ENCODE measurements around the gene TARBP1.
"Not testable (repeated sequence)": the region's sequence is repeated elsewhere in the genome, so short reads cannot be mapped to it uniquely, and the experiment has no call there.

TARBP1 gene

GRCh38 chr1:234505769-234506102 lies 26.8 kb upstream of the TARBP1 start:
- DNase-seq: no peak

GRCh38 chr1:234504969-234505768 lies 26.2 kb upstream of the TARBP1 start:
- no peak for DNase-seq

- DNase-seq: not testable (repeated sequence)
These were observed 25.3 kb upstream of the TARBP1 start for GRCh38 chr1:234504251-234504650.

DNA sequence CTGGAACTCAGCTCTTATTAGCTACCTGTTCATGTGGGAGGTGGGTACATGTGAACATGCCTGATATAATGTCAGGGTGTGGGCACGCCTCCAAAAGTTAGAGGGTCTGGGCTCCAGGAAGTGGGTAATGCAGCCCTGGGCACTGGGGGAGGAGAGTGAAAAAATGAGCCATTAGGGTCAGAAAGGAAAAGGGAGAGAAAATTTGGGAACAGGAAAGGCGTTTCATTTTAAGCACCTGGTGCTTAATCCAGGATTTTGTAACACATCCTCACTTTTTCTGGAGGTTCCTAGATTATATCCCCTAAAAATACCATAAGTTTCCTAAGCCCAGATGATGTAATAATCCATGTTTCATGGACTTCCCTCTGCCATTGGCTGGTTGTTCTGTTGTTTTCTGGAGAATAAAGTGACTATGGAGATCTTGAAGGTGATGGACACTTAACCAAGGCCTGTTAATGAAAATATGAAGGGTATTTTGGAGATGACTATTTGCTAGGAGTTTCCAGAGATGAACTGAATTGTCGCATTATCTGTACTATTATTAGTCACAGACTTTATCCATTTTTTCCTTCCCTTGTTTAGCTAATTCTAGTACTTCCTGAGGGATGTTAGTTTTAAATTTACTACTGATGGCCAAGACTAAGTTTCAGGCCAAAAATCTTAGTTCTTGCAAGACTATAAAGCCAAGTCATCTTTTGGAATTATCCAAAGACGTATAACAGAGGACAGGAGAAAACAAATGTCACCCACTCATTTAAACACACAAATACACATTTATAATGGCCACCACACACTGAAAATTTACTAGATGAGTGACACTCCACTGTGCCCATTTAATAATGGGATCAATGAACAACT lies 24.4 kb upstream of the TARBP1 start:
- no peak for DNase-seq

- DNase-seq: no peak
These were observed 23.8 kb upstream of the TARBP1 start for GRCh38 chr1:234502785-234503184.

DNA sequence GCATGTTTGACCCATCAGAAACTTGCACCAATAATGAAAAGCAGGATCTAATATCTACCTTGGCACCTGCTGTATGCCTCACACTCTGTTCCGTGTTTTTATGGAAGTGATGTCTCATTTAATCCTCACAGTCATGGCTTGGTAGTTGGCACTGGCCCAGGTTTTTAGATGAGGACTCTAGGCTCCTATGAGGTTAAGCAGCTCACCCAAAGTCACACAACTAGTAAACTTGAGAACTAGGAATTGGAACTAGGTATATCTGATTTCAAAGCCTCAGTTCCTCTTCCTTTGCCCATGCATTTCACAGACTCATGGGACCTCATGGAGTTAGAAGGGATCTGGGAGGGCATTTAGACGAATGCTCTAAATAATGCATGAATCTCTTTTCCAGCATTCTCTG lies 21.3 kb upstream of the TARBP1 start:
- DNase-seq: no peak

DNA sequence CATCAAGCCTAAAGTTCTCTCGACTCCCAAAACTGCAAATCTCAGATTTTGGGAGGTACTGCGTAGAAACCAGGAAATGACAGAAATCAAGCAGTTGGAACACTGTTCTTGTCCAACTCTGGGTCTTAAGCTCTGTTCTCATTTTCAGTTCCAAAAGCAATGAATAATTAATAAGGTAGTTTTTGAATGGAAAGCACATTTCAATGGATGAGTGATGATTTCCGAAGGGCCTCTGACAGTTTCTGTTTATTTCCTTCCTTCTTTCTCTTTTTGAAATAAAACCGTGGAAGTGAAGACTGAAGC lies 20.9 kb upstream of the TARBP1 start:
- DNase-seq: no peak

DNA sequence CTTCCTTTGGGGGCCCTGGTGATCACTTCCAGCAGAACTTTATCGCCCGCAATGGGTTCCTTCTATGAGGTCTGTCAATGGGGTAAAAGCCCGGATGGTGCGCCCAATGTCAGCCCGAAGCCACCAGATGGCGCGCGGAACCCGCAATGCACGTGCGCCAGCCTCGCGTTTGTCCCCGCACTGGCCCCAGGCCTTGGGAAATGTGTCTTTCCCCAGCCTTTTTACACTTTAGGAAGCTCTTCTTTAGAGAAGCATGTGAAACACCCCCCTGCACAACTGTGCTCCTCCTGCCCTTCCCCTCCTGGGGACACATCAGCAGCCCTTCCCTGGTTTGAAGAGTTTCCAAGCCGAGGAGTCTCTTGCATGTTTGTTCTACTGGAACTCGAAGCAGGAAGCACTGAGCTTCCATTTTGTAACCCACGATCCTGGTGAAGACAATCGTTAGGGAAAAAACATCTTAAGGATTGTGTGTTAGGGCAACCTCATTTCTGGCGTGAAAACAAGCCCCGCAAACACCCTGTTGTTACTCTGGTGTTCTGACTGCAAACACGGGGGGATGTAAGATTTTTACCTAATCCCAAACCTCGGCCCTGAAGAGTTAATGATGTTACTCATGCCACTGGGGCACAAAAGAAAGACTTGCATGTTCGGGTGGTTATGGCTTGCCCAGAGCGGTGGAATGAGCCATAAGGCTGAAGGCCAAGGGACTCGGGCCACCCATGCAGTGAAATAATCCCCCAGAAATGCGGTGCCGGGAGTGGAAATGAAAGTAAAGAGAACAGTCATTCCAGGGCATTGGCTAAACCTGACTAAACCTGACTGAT lies 20.4 kb upstream of the TARBP1 start:
- DNase-seq: peak; percentile 85

DNA sequence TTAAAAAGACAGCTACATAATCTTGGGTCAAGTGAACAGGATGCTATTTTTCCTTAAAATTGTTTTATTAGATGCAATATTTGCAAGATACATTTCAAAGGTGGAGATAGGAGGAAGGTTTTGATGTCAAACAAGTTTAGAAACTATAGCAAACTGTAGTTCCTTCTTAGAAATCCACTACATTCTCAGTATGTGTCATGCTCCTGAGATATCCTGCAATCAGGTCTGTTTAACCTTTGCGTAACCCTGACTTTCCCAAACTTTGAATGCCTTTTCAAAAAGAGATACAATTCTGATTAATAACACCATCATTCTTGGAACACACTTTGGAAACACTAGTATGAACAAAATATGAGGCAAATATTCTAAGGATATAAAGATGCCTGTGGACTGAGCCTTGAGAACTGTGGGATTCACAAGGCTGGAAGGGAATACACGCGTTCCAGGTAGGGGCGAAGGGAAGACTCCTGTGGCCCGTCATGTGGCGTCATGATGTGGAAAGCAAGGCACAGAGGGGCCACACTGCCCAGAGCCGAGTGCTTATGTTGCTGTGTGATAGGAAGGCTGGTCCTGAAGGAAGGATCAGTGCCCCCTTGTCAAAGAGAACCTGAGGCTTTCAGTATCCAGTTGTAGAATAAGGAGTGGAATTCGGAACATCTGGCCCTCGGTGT lies 19.6 kb upstream of the TARBP1 start:
- DNase-seq: no peak

DNA sequence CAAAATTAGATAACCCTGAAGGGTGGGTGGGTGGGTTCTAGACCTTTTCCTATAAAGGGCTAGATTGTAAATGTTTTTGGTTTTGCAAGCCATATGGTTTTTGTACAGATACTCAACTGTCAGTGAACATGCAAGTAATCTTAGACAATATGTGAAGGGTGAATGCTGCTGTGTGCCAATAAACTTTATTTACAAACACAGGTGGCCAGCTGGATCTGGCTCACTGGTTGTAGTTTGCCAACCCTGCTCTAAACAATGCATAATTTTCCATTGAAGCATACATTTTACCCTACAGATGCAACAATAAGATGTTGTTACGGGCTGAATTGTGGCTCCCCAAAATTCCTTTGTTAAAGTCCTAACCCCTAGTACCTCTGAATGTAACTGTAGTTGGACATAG lies 18.6 kb upstream of the TARBP1 start:
- no peak for DNase-seq

- no peak for DNase-seq
These were observed 16.4 kb upstream of the TARBP1 start for GRCh38 chr1:234495231-234495990.

- no peak for DNase-seq
These were observed 15.1 kb upstream of the TARBP1 start for GRCh38 chr1:234494049-234494448.

DNA sequence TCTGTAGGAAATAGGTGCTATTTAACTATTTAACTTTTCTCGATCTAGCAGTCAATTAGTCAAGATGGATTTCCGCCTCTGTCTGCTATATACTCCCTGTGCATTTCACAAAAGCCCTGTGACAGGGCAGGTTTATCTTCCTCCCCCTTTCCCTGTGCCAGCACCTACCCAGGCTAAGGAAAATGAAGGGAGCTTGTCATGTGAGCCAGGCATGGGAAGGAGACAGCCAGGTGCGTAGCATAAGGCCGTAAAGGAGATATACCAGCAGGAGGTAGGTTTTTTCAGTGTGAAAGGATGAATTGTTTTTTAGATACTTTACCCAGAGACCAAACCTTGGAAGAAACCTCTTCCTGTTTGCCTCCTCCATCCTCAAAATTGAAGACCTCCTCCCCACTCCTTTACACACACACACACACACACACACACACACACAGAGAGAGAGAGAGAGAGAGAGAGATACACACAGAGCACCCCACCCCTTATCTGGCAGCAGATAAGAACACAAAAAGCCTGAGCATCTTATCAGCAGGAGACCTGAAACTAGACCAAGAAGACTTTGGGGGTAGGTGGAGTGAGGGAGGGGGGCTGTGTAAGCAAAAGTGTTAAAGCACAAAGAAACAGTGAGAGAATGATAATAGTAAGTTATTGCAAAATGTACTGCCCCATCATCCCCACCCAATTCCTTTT lies 12.0 kb upstream of the TARBP1 start:
- no peak for DNase-seq

GRCh38 chr1:234489698-234490077 lies 10.7 kb upstream of the TARBP1 start:
- DNase-seq: no peak

DNA sequence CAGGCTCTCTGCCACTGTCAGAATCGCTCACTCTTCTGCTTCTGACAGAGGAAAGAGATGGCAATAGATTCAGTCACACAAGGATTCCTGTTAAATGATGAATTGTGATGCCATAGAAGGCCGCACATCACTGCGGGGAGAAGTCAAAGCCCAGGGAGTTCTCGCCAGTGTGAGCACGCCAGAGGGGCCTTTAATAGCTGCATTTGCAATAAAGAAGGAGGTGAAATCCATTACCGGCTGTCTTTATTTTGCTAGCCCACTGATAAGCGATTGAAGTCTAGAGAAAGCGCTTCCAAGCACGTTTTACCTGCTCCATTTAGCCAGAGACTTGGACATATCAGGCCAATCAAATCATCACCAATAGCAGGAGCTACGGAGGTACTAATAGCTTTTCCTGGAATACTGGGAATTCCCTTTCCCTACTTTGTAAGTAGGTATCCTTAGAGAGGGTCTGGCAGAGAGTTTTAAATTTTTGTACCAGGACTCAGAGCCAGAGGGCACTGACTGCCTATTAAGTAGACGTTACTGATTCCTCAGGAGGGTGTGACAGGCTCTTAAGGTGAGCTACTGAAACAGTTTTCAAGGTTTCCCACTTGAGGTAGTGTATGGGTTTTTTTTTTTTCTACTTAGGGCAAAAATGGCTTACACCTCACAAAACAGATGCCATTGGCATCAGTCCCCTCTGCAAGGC lies 10.2 kb upstream of the TARBP1 start:
- no peak for DNase-seq

- no peak for DNase-seq
These were observed 9.4 kb upstream of the TARBP1 start for GRCh38 chr1:234488054-234489006.

DNA sequence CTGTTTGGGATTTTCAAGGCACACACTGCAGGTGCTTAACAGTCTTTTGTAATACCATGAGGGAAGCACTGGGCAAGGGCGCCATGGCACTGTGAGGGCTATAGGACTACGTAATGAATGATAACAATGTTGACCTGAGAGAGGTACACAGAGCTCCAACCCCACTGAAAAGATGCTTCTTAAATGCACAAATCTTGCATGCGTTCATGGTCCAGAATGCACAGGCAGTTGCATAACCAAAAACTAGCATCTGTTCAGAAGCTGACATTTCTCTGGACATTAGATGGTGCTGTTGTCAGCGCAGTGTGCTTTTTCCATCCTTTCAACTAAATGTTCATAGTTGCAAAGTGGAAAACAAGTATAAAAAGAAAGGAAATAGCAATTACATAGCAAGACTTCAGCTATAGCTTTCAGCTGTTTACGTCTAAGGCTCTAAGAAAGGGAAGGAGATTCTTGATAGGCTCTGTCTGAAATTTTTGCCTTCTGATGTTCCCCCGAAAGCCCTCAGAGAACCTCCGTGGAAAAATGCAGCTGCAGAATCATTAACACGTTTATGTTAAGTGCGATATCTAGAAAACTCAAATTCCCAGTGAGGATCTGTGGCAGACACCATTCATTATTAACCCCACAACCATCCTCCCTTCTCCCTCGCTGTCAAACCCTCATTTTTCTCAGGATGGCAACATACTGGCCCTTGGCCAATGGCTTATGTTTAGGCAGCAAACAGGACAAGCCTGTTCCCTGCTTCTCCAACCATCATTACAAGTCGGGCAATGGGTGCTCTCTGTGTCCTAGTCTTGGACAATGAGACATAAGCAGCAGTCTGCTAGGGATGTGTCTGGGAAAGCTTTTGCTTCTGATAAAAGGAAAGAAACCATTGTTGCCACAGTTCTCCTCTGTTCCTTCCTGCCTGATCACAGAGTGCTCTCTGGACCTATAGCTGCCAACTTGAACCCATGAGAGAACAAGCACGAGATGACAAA lies 8.2 kb upstream of the TARBP1 start:
- peak; percentile 76 for DNase-seq

DNA sequence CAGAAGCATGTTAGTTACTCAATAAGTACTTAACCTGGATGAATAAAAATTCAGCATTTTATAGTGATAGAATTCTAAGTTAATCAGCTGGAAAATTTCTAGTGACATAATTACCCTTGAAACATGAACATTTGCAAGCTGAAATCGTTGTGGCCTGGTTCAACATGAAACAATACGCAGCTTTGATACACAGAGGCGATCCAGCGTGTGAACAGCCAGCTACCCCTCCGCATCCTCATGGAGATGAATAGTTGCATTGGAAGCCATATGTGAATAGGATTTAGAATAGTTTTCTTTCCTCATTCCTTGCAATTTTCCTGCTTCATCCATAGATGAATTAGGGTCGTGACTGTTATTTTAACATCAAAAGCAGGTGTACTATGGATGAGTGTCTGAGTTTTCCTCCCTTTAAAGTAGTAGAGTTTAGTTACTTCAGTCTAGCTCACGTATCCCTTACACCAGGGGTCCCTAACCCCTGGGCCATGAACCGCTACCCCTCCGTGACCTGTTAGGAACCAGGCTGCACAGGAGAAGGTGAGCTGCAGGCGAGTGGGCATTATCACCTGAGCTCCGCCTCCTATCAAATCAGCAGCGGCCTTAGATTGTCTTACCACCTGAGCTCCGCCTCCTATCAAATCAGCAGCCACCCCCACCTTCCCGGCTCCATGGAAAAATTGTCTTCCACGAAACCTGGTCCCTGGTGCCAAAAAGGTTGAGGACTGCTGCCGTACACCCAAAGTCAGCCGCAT lies 6.2 kb upstream of the TARBP1 start:
- DNase-seq: no peak

All from NCI-H1694 treated with DMSO at 0.1 percent for 48 hours (cell line).